GM21737 (cell line): ENCODE data around the gene SLC38A8.

Experiments
- ATAC-seq: cut with Tn5 transposase; IDR thresholded peaks from one replicate; pipeline ENCODE4 v1.9.1; 2021; ENCODE audit warnings: mild to moderate bottlenecking, moderate library complexity; ENCODE audit not compliant: unreplicated experiment

SLC38A8 gene

DNA sequence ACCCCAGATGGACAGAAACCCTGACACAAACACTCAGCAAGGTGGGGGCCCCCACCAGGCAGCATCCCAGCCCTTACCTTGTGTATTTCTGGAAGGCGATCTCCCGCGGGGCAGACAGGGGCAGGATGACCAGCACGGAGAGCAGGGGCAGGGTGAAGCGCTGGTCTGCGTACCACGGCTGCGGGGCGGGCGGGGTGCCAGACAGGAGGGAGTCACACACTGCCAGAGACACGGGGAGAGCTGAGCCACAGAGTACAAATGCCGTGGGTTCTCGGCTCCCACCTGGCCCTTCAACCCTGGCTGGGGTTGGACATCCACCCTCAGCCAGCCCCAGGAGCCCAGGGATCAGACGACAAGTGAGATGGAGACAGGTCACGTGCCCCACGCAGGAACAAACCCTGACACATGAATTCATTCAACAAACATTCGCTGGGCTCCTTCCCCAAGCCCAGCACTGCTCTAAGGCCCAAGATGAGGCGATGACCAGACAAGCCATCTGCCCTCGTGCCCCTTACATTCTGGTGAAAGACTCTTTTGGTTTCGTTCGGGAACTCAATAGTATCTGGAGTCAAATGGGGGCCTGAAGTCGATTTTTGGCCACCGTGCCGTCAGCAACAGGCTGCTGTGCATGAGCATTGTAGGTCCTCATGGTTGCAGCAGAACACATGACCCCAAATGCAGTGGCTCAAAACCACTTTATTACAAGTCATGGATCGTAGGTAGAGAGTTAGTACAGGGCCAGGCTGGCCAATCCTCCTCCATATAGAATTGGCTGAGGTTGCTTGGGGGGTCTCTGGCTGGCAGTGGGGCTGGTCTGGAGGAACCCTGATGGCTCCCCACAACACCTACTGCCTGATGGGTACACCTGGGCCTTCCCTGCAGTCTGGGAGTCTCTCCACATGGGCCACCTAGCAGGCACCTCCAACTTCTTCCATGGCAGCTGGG is 9.1 kb downstream of the SLC38A8 start:
- no peak for ATAC-seq

DNA sequence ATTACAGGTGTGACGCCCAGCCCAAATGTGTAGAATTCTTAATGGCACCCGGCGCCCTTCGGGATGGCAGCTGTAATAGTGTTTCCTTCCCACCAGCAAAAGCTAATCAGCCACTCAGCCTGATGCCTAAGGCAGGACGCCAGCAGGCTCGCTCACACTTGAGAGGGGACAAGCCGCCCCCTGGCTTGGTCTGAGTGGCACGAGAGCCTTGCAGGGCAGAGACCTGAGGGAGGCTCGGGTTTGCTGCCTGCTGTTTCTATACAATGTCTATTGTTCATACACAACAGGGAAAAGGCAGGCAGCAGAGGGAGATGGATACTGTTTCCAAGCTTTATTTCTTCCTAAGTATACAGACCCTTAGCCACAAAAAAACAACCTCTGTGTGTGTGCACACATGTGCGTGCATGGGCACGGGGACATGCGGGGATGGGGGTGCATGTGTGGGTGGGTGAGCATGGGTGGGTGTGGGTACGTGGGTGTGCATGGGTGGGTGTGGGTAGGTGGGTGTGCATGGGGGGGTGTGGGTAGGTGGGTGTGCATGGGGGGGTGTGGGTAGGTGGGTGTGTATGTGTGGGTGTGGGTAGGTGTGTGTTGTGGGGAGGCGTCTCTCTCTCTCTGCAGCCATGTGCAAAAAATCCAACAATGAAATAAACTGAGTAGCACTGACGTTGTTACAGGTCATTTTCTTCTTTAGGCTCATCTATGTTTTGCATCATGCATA is 10.0 kb downstream of the SLC38A8 start:
- no peak for ATAC-seq

DNA sequence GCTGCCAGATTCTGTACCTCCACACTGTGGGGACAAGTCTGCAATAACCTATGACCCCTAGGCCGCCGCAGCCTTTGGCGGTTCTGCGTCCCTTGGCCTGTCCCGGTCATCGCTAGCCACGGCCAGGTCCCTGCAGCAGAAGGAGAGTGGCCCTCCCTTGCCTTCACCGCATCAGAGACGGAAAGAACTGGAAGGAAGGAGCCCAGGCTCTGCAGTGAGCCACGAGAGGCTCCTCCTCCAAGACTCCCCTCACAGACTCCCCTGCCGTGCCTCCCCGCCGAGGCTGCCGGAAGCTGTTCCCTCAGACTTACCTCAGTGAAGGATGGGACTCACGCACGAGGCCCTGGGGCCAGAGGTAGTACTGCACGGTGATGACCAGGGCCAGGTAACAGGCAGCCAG is 11.0 kb downstream of the SLC38A8 start:
- ATAC-seq: no peak

DNA sequence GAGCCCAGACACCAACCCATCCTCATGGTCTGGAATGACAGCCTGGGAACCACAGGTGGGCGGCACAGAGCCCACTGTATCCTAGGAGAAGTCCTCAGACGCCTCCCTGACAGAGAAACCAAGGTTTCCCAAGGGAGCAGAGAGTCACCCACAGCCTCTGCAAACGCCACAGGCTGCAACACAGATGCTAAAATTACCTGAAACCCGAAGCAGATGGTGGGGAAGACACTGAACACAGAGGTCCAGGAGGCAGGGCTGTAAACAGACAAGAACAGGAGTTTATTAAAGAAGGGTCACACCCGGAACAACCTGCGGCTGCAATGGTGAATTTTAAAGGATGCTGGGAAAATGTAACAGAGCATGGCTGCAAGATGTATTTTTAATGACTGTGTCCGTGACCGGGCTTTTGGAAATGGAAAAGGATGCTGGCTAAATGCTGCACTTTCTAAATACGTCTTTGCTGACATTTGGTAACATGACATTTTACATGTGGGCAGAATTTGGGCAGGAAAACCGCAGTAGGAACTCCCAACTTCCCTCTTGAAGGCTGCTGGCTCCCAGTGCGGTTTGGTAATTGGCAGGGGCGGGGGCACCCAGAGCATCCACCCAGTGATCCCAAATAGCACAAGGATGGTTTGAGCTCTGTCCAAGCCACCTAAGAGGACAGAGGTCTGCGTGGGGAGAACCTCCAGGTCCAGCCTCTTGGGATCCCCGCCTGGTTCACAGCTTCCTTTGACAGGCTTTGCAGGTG is 13.1 kb downstream of the SLC38A8 start:
- ATAC-seq: no peak

DNA sequence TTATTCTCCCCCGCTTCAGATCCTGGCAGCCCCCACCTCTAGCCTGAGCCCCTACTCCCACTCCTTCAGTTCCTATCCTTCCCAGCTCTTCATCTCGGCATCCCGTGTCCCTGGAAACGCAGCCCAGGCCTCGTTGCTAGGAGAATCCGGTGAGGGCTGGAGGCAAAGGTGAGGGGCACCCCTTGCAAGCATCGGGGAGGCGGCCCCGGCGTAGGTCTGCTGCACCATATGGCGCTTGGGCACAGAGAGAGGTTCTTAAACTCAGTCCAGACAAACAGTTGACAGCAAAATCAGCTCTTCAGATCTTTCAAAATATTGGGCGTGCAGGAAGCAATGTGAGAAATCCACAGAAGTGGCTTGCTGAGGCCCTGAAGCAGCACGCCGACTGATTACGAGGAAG is 15.0 kb downstream of the SLC38A8 start:
- ATAC-seq: no peak

DNA sequence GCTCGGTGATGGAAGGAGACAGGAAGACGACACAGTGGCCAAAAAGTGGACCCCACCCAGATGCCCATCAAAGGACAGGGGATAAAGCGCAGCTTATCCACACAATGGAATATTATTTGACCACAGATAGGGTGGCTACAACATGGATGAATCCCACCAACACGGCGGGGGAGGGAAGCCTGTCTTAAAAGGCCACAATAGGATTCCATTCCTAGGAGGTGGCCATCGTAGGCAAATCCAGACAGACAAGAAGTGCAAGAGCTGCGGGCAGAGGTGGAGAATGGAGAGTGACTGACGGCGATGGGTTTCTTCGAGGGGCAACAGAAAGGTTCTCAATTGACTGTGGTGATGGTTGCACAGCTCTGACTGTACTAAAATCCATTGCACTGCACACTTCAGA is 16.0 kb downstream of the SLC38A8 start:
- ATAC-seq: no peak

DNA sequence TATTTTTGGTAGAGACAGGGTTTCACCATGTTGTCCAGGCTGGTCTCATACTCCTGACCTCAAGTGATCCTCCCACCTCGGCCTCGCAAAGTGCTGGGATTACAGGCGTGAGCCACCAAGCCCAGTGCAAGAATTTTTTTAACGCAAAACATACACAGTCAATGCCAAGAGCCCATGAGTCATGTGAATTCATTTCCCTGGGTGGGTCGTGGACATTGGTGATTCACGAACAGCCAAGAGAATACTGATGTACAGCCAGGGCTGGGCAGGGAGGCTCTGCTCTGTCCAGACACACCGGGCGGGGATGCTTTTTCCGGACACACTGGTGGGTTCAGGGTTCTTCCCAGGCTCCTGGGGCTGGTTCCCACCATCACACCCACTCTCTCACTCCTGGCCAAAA is 17.7 kb downstream of the SLC38A8 start:
- no peak for ATAC-seq

DNA sequence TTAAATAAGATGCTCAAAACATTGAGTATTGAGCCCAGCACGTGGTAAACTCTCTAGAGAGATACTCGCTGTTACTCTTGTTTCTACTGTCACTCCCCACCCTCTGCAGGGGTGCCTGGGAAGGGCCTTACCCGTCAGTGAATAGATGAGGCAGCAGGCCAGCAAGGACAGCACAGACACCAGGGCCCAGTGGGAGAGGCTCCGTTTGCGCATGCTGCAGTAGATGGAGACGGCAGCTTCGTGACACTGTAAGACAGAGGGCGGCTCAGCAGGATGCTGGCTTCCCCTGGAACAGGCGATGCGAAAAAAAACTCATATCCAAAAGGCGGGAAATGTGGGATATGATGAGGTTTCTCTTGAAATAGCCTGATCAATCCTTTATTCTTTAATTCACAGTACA is 20.0 kb downstream of the SLC38A8 start:
- ATAC-seq: no peak

DNA sequence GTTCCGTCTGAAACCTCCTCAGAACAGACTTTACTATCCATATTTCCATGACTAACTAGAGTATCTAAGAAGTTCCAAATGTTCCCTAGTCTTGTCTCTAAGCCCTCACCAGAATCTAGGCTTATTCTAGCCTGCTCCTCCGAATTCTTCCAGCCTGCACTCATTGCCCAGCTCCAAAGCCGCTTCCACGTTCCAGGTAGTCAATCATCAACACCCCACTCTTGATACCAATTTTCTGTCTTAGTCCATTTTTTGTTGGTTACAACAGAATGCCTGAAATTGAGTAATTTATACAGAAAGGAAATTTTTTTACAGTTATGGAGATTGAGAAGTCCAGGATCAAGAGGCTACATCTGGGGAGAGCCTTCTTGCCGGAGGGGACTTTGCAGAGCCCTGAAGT is 21.1 kb downstream of the SLC38A8 start:
- ATAC-seq: no peak

DNA sequence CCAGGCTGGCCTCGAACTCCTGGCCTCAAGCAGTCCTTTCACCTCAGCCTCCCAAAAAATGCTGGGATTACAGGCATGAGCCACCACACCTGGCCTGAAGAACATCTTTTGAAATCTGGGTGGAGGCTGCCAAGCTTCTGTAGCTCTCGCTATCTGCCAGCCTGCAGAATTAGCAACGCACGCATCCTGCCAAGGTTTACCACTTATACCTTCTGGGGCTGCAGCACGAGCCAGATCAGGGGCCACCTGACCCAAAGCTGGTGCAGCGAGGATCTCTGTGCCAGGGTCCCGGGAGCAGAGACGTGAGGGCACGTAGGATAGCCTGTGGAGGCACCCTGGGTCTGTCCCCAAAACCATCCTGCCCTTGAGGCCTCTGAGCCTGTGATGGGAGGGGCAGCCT is 22.2 kb downstream of the SLC38A8 start:
- ATAC-seq: no peak

DNA sequence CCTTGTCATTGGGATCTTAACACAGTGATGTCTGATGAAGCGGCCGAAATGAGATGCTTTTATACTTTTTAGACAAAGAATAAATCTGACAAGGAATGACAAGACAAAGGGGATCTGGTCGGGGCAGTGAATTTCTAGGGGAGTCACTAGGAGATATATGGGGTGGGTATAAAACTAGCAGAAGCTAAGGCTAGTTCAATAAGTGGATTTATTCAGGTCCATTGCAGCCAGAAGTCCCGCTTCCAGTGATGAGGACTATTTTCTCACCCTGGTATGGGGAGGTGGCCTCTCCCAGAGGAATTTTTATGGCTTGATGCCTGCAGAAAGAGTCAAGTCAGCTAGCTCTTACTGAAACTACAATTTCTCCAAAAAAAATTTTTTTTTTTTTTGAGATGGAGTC is 23.9 kb downstream of the SLC38A8 start:
- ATAC-seq: no peak

DNA sequence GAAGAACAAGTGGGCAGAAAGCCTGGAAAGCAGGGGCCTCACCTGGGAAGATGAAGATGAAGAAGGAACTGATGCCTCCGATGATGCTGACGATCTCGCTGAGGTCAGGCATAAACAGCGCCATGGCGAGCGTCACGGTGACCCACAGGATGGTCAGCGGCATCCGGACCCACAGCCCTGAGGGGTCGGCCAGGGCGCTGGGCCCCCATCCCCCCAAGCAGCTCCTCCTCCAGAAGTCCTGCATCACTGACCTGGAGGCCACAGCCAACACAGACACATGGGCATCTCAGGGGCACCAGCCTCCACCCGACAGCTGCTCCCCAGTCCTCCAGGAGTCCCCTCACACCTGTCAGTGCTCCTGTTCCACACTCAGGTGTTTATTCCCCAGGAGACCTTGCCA is 26.1 kb downstream of the SLC38A8 start:
- no peak for ATAC-seq

DNA sequence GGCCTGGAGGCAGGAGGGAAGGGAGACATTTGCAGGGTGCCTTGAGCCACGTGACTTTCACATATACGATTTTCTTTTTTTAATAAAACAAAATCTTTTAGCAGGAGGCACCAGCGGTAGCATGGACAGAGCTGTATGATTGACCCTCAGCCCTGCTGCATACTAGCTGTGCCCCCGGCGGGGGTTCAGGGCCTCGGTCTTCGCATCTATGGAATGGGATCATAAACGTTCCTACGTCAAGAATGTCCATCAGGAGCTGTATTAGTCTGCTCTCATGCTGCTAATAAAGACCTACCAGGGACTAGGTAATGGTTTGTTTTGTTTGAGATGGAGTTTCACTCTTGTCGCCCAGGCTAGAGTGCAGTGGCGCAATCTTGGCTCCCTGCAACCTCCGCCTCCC is 27.2 kb downstream of the SLC38A8 start:
- no peak for ATAC-seq

DNA sequence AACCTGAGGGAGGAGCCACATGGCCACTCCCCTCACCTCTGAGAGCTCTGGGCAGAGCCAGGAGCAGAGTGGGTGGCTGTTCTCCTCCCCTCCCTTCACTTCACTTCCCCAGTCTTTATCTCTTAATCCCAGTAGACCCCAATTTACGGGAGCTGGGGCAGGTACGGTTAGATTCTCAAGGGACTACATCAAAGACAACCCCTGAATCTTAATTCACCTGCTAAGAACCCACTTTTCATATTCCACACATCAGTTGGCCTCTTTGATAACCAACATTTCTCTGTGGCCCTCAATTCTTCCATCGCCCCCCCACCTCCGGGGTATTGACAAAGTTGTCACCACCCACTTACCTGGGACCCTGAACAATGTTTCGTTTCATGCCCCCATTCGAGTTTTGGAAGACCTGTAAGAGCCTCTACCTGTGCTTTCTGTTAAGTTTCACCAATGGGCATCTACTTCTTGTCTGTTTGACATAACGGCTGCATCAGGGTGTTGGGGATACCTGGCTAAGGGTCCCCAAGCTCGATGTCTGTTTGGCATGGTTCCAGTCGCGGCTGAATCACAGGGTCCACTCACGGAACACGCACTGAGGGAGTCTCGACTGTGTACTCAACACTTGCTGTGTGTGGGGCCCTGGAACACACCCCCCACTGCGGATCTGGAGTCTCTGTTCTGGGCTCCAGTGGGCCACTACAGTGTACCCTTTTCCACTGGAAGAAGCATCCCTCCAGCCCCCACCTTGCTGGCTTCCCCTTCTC is 27.8 kb downstream of the SLC38A8 start:
- no peak for ATAC-seq

DNA sequence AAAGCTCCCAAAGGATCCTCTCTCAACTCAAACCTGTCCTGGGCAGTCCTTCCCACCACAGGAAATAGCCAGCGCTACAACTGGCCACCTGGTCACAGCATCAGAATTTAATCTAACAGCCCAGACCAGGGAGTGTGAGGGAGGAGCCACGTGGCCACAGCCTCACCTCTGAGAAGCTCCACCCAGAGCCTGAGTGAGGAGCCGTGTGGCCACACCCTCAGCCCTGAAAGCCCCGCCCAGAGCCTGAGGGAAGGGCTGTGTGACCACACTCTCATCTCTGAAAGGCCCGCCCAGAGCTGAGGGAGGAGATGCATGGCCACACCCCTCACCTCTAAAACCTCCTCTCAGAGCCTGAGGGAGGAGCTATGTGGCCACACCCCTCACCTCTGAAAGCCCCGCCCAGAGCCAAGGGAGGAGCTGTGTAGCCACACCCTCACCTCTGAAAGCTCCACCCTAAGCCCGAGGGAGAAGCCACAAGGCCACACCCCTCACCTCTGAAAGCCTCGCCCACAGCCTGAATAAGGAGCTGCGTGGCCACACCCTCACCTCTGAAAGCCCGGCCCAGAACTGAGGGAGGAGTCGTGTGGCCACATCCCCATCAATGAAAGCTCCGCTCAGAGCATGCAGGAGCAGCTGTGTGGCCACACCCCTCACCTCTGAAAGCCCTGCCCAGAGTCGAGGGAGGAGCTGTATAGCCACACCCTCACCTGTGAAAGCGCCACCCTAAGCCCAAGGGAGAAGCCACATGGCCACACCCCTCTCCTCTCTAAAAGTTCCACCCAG is 28.6 kb downstream of the SLC38A8 start:
- ATAC-seq: peak; percentile 88

DNA sequence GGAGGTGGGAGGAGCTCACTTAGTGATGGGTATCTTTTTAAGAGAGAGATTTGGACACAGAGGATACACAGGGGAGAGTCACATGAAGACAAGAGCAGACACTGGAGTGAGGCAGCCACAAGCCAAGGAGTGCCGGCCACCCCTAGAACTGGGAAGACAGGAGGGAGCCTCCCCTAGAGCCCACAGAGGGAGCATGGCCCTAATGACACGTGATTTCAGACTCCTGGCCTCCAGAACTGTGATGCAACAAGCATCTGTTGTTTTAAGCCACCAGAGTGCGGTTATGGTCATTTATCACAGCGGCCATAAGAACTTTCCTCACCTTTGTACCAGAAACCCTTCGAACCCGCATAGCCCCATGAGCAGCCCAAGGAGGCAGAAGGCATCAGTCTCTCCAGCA is 33.3 kb downstream of the SLC38A8 start:
- no peak for ATAC-seq

DNA sequence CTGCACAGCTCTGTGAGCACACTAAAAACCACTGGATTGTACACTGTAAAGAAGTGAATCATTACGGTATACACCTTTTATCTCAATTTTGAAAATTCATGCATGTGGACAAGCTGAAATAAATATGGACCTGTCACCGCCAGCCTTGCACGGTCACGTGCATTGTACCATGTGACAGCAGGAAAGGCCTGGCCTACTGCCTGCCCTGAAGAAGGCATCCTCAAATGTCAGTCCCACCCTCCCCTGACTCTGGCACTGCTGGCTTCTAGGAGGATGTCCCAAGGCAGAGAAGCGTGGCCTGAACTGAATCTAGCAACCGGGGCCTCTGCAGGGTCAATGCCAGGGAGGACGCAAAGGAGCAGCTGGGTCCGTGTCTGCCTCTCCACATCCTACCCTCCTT is 34.6 kb downstream of the SLC38A8 start:
- no peak for ATAC-seq

DNA sequence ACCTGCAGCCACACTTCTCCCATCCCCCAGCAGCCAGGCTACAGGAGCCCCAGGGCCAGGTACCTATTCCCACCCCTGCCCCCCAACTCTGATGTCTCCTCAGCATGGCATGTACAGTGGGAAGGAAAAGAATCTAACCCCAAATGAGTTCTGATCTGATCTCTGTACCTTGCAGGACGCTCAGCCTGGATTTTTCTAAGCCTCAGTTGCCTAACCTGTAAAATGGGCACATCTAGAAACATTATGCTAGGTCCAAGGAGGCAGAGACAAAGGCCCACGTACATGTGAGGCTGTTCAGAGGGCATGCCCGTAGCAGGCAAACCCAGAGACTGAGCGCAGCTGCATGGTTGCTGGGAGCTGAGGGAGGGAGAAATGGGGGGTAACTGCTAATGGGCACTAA is 35.1 kb downstream of the SLC38A8 start:
- ATAC-seq: no peak

DNA sequence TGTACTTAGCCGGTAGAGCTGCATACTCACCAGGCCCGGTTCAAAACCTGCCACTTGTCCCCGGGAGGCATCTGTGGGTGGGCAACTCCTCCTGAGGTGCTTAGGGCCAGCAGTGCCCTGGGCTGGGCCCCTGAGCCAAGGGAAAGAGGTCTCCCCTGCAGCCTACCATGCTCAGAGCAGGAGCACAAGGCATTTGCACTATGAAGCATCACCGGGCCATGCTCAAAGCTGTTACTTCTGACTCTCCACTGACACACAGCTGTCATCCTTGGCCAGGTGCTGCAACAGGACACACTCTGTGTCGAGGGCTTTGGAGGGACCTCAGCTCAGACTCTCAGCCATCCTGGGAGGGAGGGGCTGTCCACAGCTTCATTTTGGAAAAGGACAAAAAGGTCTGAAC is 37.2 kb downstream of the SLC38A8 start:
- ATAC-seq: no peak

DNA sequence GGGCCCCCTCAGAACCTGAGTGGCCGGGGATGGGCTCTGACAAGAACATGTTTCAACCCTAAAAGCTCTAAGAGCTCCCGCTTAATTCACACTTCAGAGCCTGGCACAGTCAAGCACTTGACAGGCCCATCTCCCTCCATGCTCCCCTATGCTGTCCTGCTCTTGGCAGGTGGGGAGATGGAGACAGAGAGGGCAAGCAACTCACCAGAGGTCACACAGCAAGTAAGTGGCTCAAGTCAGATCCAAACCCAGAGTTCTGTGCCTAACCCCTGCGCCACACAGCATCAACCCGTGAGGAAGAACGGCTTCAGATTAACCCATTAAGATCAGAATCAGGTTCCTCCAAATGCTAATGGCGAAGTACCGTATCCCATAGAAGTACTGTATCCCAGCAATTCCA is 38.2 kb downstream of the SLC38A8 start:
- ATAC-seq: no peak
